IMR-90 (cell line): ENCODE data around the gene SRRD. TPM values are rescaled to one million over a fixed set of nuclear protein-coding genes. Genes with fewer than 3 reads are reported as not detected.

Experiments
- ATAC-seq: fragments of 200-7000 bp; cut with Tn5 transposase; 2 replicates; pipeline ENCODE4 v1.9.1; 2020; ENCODE audit warnings: low read depth, mild to moderate bottlenecking, moderate library complexity
- BruUV-seq: library from RNA; stranded (reverse); fragments of 400-500 nt; replicated peaks from 2 replicates; lab custom pipeline; 2021; lab: Mats Ljungman, UMichigan
- CTCF ChIA-PET: fragments of 300-600 bp; formaldehyde crosslinking; extraction: SDS; loops from one replicate; lab custom pipeline; 2021; ENCODE audit warnings: antibody characterized with exemption; lab: Yijun Ruan, JAX
- POLR2A ChIA-PET: fragments of 300-600 bp; sonication (Branson Sonifier 250); formaldehyde crosslinking; loops from one replicate; lab custom pipeline; 2022; ENCODE audit warnings: antibody characterized with exemption; ENCODE audit not compliant: unreplicated experiment; lab: Charles Lee
- DNase-seq: peaks from one replicate; pipeline ENCODE4 v3.0.0; 2013
- H2AFZ ChIP-seq: replicated peaks from 2 replicates; pipeline ENCODE3; 2013; ENCODE audit warnings: low read length, mild to moderate bottlenecking; ENCODE audit not compliant: poor library complexity
- H2AK5ac ChIP-seq: 2 replicates; pipeline ENCODE4 v1.6.1; 2013; ENCODE audit warnings: low read depth, low read length, inconsistent platforms
- H2AK9ac ChIP-seq: replicated peaks from 2 replicates; pipeline ENCODE3; 2013; ENCODE audit warnings: mild to moderate bottlenecking, low read depth, low read length, moderate library complexity; ENCODE audit not compliant: poor library complexity
- H2BK120ac ChIP-seq: 2 replicates; pipeline ENCODE4 v1.6.1; 2013; ENCODE audit warnings: low read depth, low read length, inconsistent platforms
- H2BK15ac ChIP-seq: 3 replicates; pipeline ENCODE4 v1.6.1; 2013; ENCODE audit warnings: low read depth, low read length, inconsistent platforms
- H2BK20ac ChIP-seq: 2 replicates; pipeline ENCODE4 v1.6.1; 2013; ENCODE audit warnings: low read depth, mild to moderate bottlenecking, inconsistent platforms, low read length, moderate library complexity
- H2BK5ac ChIP-seq: 2 replicates; pipeline ENCODE4 v1.6.1; 2013; ENCODE audit warnings: mild to moderate bottlenecking, low read depth, low read length, inconsistent platforms; ENCODE audit not compliant: poor library complexity, severe bottlenecking
- H3K14ac ChIP-seq: replicated peaks from 2 replicates; pipeline ENCODE4 v1.6.1; 2013; ENCODE audit warnings: low read depth, low read length, inconsistent platforms
- H3K18ac ChIP-seq: 2 replicates; pipeline ENCODE4 v1.6.1; 2013; ENCODE audit warnings: low read depth, low read length, control low read depth
- H3K23ac ChIP-seq: 2 replicates; pipeline ENCODE4 v1.6.1; 2013; ENCODE audit warnings: low read depth, low read length, inconsistent platforms
- H3K27ac ChIP-seq: 2 replicates; pipeline ENCODE4 v1.5.1; 2013; ENCODE audit warnings: mild to moderate bottlenecking, control low read depth, low read length; ENCODE audit not compliant: insufficient read depth
- H3K27me3 ChIP-seq: 2 replicates; pipeline ENCODE4 v1.6.1; 2013; ENCODE audit warnings: low read length; ENCODE audit not compliant: control insufficient read depth, insufficient read depth
- H3K36me3 ChIP-seq: 2 replicates; pipeline ENCODE4 v1.6.1; 2013; ENCODE audit warnings: low read length, mixed read lengths; ENCODE audit not compliant: control insufficient read depth, insufficient read depth
- H3K4ac ChIP-seq: 2 replicates; pipeline ENCODE4 v1.6.1; 2013; ENCODE audit warnings: low read depth, low read length, inconsistent platforms
- H3K4me1 ChIP-seq: 2 replicates; pipeline ENCODE4 v1.6.1; 2013; ENCODE audit warnings: low read length, mixed read lengths; ENCODE audit not compliant: control insufficient read depth, insufficient read depth
- H3K4me2 ChIP-seq: 2 replicates; pipeline ENCODE4 v1.6.1; 2013; ENCODE audit warnings: low read depth, mild to moderate bottlenecking, control low read depth, low read length, moderate library complexity
- H3K4me3 ChIP-seq: 2 replicates; pipeline ENCODE4 v1.5.1; 2013; ENCODE audit warnings: low read depth, mild to moderate bottlenecking, control low read depth, low read length, moderate library complexity; ENCODE audit not compliant: insufficient read depth
- H3K56ac ChIP-seq: 2 replicates; pipeline ENCODE4 v1.6.1; 2013; ENCODE audit warnings: low read length, inconsistent platforms; ENCODE audit not compliant: insufficient read depth; ENCODE audit errors: extremely low read depth
- H3K79me1 ChIP-seq, 2 experiments: 2 replicates each; pipeline ENCODE4 v1.6.1; 2013; ENCODE audit warnings: low read length in 2 of 2, inconsistent platforms in 1 of 2, low read depth in 1 of 2
- H3K9ac ChIP-seq: 2 replicates; pipeline ENCODE4 v1.6.1; 2013; ENCODE audit warnings: low read depth, low read length, control low read depth
- H3K9me1 ChIP-seq: 2 replicates; pipeline ENCODE4 v1.6.1; 2013; ENCODE audit warnings: low read length, inconsistent platforms; ENCODE audit not compliant: insufficient read depth
- H3K9me3 ChIP-seq: 2 replicates; pipeline ENCODE4 v1.6.1; 2013; ENCODE audit warnings: low read length; ENCODE audit not compliant: control insufficient read depth, insufficient read depth
- H4K20me1 ChIP-seq: 2 replicates; pipeline ENCODE4 v1.6.1; 2013; ENCODE audit warnings: low read length, inconsistent platforms; ENCODE audit not compliant: insufficient read depth
- H4K5ac ChIP-seq: 2 replicates; pipeline ENCODE4 v1.6.1; 2013; ENCODE audit warnings: mild to moderate bottlenecking, low read depth, low read length, control low read depth
- H4K8ac ChIP-seq, 2 experiments: 2 replicates each; pipeline ENCODE4 v1.6.1; 2013; ENCODE audit warnings: low read depth in 2 of 2, low read length in 2 of 2, control low read depth in 1 of 2, inconsistent platforms in 1 of 2
- H4K91ac ChIP-seq: 2 replicates; pipeline ENCODE4 v1.6.1; 2013; ENCODE audit warnings: low read depth, low read length, inconsistent platforms; ENCODE audit not compliant: insufficient read depth
- BHLHE40 ChIP-seq: fragments of 150-350 bp; IDR thresholded peaks from 2 replicates; pipeline ENCODE4 v1.6.1; 2016; ENCODE audit warnings: mild to moderate bottlenecking, low read depth, low read length
- CEBPB ChIP-seq: IDR thresholded peaks from 2 replicates; pipeline ENCODE4 v1.6.1; 2012; ENCODE audit warnings: low read depth, low read length, improper control_type of control experiment
- FOS ChIP-seq: fragments of 150-350 bp; IDR thresholded peaks from 2 replicates; pipeline ENCODE4 v1.6.1; 2016; ENCODE audit warnings: low read depth, low read length
- NFE2L2 ChIP-seq: fragments of 150-350 bp; IDR thresholded peaks from 2 replicates; pipeline ENCODE4 v1.6.1; 2016; ENCODE audit warnings: low read depth, mild to moderate bottlenecking, low read length
- RCOR1 ChIP-seq: IDR thresholded peaks from 2 replicates; pipeline ENCODE4 v1.6.1; 2012; ENCODE audit warnings: mild to moderate bottlenecking, low read length, improper control_type of control experiment; ENCODE audit not compliant: insufficient replicate concordance
- RFX5 ChIP-seq: IDR thresholded peaks from 2 replicates; pipeline ENCODE4 v1.8.0; 2012; ENCODE audit warnings: low read depth, mild to moderate bottlenecking, low read length, moderate library complexity
- SMC3 ChIP-seq: fragments of 150-350 bp; IDR thresholded peaks from 2 replicates; pipeline ENCODE4 v1.6.1; 2016; ENCODE audit warnings: low read depth, mild to moderate bottlenecking, antibody characterized with exemption, low read length, moderate library complexity
- WGBS, 2 experiments: methylation state at CpG; one replicate each; pipeline versions ENCODE4 v1.1.5 to v1.1.7; 2013; ENCODE audit warnings: missing lambda C conversion rate in 2 of 2; ENCODE audit not compliant: insufficient read length in 1 of 2; ENCODE audit errors: extremely low coverage in 2 of 2; 5-methylcytosine and 5-hydroxymethylcytosine counted together
- dilution Hi-C: fragments of 300-500 bp; cut with HindIII; formaldehyde crosslinking; loops from one replicate; pipeline ENCODE4 v1.14.3; 2018; ENCODE audit warnings: low sequenced_read_pairs; ENCODE audit not compliant: unreplicated experiment
- in situ Hi-C: fragments of 300-500 bp; cut with MboI; formaldehyde crosslinking; loops from 3 replicates; pipeline ENCODE4 v1.14.3; 2019; ENCODE audit warnings: low sequenced_read_pairs, inconsistent platforms, mixed read lengths
- intact Hi-C: fragments of 100-400 bp; cut with micrococcal nuclease; formaldehyde crosslinking; loops from 2 replicates; pipeline ENCODE4 v1.10.0; 2022
- polyA plus RNA-seq, 3 experiments: library from polyadenylated mRNA; depleted of rRNA; stranded (reverse); fragments of >200 nt; gene quantifications; 2 replicates each; pipeline ENCODE4 v1.2.3, GENCODE V29; 2012; ENCODE audit warnings: low replicate concordance in 1 of 3
- total RNA-seq: library from RNA; depleted of rRNA; stranded (reverse); fragments of >200 nt; gene quantifications from 2 replicates; pipeline ENCODE4 v1.2.3, GENCODE V29; 2012
- TF ChIP-seq, protein P1 (sequence below): fragments of 150-350 bp; IDR thresholded peaks from 2 replicates; pipeline ENCODE4 v1.6.1; 2016; ENCODE audit warnings: low read depth, mild to moderate bottlenecking, low read length, moderate library complexity, borderline replicate concordance
- TF ChIP-seq, protein P2 (sequence below): conservative IDR thresholded peaks from 2 replicates; pipeline ENCODE4 v1.5.1; 2012; ENCODE audit warnings: mild to moderate bottlenecking, low read depth, low read length, improper control_type of control experiment

SRRD gene
- total and polyA plus RNA-seq, 2 of the 4 experiments (the other 2 are of a cell fraction) = 18.3 to 24.0 TPM

DNA sequence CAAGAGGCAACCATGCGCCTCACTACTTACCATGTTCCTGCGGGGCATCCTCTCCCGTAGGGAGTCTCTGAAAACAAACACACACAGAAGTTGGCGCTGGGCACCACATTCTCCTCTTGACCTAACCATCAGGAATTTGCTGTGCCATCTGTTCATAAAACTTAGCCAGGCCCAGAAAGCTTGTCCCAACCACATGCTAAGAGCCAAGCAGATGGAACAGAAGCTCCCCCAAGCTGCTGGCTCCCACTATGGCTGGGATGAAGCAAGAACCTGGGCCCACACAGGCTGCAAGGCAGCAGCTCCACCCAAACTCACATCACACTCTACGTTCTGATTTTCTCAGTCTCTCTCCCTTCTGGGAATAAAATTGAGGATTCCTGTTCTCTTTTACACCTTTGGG lies 17.5 kb upstream of the SRRD start:
- H3K36me3 ChIP-seq = peaks cover 63% of the 10 kb centered on the region
- no peak for ATAC-seq
- CTCF ChIA-PET = no interaction called here
- H4K91ac ChIP-seq = no peak overlapping the region
- H3K9ac ChIP-seq = no peak overlapping the region
- no peaks in the 10 kb centered on the region for H3K4me1 ChIP-seq
- dilution Hi-C loops (no loop called here), in situ Hi-C loops (no loop called here), intact Hi-C loops (no loop called here)
- H3K4ac ChIP-seq = no peak overlapping the region
- BruUV-seq = no TSS peak
- POLR2A ChIA-PET = no interaction called here
- H3K27me3 ChIP-seq = no peaks in the 10 kb centered on the region
- H2BK20ac ChIP-seq = no peak overlapping the region
- no peak overlapping the region for H3K23ac ChIP-seq
- no peak for DNase-seq
- H3K14ac ChIP-seq = no peak overlapping the region
- H3K27ac ChIP-seq = no peak overlapping the region
- no peak overlapping the region for H2AK5ac ChIP-seq
- H4K8ac ChIP-seq = no peak overlapping the region
- WGBS, 2 experiments = no CpG with 5 or more reads among the region's 5 CpGs
- no peak overlapping the region for H3K4me2 ChIP-seq
- no peak overlapping the region for H3K18ac ChIP-seq
- peaks cover 6% of the 10 kb centered on the region for H3K9me1 ChIP-seq
- H2BK15ac ChIP-seq = no peak overlapping the region
- peaks cover 0 to 7% of the 10 kb centered on the region in 2 experiments; a peak in 3 of 4 replicates for H3K79me1 ChIP-seq
- H2BK120ac ChIP-seq = no peak overlapping the region
- H4K20me1 ChIP-seq = 0 out of 2 replicates have a peak, but pooled peaks cover 2% of the 10 kb centered on the region
- no peak for TF ChIP-seq RFX5
- TF ChIP-seq SMC3 = no peak
- no peak for TF ChIP-seq RCOR1
- TF ChIP-seq, protein P1, sequence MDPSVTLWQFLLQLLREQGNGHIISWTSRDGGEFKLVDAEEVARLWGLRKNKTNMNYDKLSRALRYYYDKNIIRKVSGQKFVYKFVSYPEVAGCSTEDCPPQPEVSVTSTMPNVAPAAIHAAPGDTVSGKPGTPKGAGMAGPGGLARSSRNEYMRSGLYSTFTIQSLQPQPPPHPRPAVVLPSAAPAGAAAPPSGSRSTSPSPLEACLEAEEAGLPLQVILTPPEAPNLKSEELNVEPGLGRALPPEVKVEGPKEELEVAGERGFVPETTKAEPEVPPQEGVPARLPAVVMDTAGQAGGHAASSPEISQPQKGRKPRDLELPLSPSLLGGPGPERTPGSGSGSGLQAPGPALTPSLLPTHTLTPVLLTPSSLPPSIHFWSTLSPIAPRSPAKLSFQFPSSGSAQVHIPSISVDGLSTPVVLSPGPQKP = no peak
- TF ChIP-seq BHLHE40 = no peak
- TF ChIP-seq NFE2L2 = no peak
- TF ChIP-seq, protein P2, sequence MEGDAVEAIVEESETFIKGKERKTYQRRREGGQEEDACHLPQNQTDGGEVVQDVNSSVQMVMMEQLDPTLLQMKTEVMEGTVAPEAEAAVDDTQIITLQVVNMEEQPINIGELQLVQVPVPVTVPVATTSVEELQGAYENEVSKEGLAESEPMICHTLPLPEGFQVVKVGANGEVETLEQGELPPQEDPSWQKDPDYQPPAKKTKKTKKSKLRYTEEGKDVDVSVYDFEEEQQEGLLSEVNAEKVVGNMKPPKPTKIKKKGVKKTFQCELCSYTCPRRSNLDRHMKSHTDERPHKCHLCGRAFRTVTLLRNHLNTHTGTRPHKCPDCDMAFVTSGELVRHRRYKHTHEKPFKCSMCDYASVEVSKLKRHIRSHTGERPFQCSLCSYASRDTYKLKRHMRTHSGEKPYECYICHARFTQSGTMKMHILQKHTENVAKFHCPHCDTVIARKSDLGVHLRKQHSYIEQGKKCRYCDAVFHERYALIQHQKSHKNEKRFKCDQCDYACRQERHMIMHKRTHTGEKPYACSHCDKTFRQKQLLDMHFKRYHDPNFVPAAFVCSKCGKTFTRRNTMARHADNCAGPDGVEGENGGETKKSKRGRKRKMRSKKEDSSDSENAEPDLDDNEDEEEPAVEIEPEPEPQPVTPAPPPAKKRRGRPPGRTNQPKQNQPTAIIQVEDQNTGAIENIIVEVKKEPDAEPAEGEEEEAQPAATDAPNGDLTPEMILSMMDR = no peak
- TF ChIP-seq CEBPB = no peak
- no peak for TF ChIP-seq FOS
- H4K5ac ChIP-seq = no peak overlapping the region
- H2AFZ ChIP-seq = no peak overlapping the region
- H3K56ac ChIP-seq = no peak overlapping the region
- no peaks in the 10 kb centered on the region for H3K9me3 ChIP-seq
- H2BK5ac ChIP-seq = no peak overlapping the region
- no peak overlapping the region for H3K4me3 ChIP-seq
- no peak overlapping the region for H2AK9ac ChIP-seq
